Femur (tissue), 1 donor: ENCODE results near the gene PRKCQ.
"Not testable (repeated sequence)": the region's sequence is repeated elsewhere in the genome, so short reads cannot be mapped to it uniquely, and the experiment has no call there.

Experiments
- DNase-seq: peaks from one replicate; pipeline ENCODE4 v3.0.0-alpha.2; 2017

The PRKCQ gene

DNA sequence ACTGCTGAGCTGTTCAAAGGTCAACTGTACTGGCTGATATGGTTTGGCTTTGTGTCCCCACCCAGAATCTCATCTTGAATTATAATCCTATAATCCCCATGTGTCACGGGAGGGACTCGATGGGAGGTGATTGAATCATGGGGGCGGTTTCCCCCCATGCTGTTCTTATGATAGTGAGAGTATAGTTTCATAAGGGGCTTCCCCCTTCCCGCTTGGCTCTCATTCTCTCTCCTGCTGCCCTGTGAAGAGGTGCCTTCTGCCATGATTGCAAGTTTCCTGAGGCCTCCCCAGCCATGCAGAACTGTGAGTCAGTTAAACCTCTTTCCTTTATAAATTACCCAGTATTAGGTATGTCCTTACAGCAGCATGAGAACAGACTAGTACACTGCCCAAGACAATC is 140.2 kb downstream of the PRKCQ start:
- DNase-seq = not testable (repeated sequence)

DNA sequence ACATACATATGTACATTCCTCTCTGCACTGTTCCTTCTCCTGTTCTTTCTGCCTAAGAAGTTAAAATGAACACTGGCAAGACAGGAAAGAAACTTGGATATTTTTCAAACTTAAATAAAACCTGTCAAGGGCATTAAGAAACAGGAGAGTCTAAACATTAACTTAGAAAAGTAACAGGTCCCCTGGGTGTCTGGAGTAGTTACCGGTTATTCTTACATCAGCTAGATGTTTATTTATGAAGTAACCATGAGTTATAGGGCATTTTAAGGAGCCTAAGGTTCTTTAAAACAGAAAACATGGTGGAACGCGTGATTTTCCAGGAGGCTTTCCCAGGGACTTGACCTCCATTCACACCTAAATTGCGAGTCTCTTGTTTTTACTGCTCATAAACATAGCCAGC is 148.2 kb downstream of the PRKCQ start:
- DNase-seq = no peak

DNA sequence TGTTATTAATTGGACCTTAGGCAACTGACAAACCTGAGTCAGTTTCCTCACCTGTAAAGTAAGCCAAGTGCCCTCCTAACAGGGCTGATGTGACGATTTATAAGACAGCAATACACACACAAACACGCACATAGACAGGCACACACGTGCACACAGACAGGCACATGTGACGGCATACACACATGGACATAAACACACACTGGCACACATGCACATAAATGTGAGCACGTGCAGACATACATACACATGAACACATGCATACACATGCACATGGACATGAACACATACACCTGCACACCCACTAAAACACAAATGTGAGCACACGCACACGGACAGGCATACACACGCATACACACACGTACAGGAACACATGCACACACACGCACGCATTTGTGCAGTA is 148.9 kb downstream of the PRKCQ start:
- no peak for DNase-seq

DNA sequence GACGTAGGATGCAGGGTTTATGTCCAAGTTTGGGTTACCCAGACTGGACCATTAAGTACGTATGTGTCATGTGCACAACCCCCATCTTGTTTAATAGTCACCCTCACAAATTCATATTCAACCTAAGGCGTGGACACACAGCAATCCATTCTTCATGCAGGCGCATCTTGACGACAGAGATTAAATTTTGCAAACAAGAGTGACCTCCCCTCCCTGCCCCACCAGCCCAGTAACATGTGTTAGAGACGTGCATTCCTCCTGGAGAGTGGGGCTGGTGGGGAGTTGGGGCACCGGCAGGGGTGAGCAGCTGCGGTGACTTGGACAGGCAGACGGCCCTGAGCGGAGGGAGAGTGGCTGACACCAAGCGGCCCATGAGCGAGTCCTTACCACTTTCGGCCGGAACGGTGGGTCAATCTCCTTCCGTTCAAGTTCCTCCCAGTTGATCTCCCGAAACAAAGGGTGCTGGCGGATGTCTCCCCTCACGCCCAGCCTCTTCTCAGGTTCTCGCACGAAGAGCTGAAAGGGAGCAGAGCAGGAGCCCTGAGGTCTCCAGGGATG is 149.6 kb downstream of the PRKCQ start:
- no peak for DNase-seq

DNA sequence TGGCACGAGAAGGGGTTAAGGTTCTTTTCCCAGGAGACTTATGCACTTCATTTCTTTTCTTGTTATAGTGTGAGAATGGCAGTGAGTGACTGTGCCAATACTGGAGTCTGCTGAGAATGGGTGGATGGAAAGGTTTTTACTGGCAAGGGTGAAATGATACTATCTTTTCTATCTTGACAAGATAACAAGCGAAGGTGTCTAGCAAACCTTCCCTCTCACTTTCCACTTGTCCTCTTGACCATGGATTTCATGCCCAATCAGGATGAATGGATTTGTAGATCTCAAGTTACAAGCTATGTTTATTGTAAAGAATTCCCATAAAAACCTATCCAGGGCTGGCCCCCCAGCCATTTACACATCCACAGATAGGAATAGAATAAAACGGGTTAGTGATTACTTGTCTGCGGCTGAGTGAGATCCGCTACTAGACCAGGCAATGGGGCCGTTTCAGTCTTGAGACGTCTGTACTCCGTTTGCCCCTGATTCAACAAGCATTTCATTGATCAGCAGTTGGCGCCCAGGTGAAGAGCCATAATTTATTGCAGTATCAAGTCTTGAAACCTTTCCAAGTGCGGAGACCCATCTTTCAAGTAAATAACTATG is 152.6 kb downstream of the PRKCQ start:
- DNase-seq = no peak

DNA sequence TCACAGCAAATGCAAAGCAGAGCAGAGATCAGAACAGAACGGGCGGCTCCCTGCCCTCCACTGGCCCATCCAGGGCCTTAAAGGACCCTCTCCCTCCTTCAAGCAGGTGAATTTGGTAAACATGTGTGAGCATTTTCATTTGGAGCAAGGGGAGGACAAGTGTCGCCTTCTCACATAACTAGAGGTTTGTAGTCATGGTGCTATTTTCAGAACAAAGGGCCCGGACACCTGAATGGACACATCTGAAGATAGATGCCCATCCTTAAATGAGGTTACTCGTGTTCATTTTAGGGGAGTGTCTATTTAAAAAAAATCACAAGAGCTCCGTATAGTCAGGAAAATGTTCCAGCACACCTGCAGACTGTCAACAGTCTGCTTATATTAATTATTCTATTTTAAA is 153.8 kb downstream of the PRKCQ start:
- no peak for DNase-seq

DNA sequence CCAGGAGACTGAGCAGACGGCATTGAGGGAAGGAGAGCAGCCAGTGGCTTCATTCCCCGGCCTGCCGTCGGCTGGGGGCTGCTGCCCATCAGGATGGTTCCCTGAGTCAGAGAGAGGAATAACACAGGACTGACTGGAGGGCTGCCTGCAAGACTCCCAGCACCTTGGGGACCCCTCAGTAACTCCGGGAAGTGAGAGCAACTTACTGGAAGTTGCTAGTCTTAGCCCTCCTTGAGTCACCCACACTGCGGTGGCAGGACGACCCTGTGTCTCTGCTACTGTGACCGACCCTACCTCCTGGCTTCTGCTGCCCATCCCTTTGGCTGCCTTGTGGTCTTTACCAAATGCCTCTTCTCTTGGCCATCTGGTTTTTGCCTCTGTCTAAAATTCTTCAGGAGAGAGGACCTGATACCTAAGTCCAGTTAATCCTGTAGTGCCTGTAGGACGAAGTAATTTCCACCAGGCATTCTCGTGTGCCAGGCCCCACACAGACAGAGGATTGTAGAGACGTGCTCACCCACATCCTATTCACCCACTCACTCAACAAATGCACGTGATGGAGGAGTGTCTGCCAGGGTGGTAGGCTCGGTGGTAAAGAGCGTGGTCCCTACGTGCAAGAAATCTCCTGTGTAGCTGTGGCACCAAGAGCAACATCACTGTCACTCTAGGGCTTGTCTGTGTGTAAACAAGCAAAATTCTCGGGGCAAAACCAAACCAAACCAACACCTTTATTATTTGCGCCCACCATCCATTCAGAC is 156.5 kb downstream of the PRKCQ start:
- no peak for DNase-seq

DNA sequence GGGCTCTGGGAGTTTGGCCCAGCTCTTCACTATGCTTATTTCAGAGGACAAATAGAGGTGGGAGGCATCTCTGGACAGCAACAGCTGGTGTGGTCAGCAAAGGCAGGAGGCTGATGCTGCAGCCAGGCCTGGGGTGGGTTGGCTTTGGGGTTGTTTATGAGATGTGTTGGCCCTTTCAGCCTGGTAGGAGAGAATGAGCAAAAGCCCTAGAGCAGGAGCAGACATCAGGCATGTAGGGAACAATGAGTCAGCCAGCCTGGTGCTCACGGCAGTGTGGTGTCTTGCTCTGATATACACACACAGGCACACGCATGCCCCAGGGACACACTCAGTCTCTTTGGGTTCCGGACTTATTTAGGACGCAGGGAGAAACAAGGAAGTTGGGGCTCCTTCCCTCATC is 157.1 kb downstream of the PRKCQ start:
- DNase-seq = no peak

DNA sequence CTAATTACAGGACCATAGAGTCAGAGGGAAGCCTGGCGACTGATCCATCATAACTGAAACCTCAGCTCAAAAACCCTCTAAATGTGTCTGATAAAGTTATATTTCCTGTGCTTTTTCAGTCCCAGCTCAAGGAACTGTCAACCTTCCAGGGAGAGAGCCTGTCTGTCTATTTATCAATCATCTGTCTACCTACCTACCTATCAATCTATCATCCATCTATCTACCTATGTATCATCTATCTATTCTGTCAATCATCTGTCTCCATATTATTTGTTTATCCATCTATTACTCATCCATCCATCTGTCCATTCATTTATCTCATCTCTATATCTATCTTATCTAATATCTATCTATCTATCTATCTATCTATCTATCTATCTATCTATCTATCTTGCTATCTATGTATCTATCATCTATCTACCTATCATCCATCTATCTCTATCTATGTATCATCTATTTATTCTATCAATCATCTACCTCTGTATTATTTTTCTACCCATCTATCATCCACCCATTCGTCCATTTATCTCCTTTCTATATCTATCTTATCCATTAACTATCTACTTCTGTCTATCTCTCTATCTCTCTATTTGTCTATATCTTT is 161.4 kb downstream of the PRKCQ start:
- DNase-seq = no peak

DNA sequence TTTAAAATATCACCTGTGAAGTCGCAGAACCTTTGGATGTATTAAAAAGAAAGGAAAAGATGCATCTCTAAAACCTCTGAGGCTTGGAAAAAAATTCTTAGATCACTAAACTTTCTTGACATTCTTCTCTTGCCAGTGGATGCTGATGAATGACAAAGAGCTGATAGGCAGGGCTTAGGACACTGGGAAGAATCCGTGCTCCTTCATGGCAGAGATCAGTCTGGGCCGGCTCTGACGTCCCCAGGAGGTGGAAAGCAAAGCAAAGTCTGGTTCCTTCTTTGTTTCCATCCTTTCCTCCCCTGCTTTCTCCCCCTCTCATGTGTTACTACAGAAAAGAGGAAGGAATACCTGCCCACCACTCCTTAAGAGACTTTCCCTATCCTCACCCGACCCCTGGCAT is 161.9 kb downstream of the PRKCQ start:
- DNase-seq = no peak

DNA sequence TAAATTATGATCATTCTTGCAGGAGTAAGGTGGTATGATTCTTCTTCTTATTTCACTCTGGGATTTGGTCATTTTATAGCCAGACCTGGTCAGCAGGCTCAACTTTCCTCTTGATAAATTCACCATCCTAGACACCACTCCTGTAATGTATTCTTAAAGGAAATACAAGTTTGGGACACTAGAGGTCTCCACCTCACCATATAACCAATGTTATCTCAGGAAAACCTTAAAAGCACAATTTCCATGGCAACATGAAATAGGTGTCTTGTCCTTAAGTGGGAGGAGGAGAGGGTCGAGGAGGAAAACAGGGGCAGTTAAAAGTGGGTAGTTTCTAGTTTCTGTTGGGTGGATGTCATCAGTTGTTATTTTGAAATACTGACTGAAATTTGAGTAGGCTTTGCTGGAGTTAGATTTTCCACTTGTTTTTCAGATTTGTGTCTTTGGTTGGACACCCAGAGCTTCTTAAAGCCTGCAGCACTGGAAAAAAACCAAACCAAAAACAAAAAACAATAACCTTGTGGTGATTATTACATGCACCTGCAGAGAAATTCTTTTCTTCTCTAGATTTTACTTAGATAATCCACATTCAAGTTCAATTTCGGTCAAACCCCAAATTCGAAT is 163.1 kb downstream of the PRKCQ start:
- no peak for DNase-seq

DNA sequence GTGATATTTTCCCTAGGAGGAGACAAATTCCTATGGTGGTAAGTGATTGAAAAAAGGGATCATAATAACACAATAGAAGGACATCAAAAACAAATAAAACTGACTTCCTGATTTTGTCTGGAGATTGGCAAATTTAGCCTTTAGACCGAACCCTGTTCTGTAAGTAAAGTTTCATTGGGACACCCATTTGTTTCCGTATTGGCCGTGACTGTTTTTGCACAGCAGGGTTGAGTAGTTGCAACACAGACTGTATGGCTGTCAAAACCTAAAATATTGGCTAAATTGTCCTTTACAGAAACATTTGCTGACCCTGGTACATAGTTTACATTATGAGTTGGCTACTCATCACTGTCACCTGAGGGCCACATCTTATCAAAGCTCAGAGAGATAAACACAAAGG is 168.6 kb downstream of the PRKCQ start:
- no peak for DNase-seq

DNA sequence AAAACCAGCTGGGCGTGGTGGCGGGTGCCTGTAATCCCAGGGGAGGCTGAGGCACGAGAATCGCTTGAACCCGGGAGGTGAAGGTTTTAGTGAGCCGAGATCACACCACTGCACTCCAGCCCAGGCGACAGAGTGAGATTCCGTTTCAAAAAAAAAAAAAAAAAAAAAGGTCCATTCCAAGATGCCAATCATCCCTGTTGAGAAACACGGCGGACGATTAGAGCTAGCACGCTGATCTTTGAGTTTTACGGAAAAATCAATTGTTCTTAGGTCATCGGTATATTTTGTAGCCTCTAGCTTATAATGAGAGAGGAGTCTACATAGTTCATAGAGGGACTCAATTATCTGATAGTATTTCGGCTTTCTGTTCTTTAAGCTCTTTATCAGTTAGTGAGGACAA is 169.2 kb downstream of the PRKCQ start:
- DNase-seq = no peak

DNA sequence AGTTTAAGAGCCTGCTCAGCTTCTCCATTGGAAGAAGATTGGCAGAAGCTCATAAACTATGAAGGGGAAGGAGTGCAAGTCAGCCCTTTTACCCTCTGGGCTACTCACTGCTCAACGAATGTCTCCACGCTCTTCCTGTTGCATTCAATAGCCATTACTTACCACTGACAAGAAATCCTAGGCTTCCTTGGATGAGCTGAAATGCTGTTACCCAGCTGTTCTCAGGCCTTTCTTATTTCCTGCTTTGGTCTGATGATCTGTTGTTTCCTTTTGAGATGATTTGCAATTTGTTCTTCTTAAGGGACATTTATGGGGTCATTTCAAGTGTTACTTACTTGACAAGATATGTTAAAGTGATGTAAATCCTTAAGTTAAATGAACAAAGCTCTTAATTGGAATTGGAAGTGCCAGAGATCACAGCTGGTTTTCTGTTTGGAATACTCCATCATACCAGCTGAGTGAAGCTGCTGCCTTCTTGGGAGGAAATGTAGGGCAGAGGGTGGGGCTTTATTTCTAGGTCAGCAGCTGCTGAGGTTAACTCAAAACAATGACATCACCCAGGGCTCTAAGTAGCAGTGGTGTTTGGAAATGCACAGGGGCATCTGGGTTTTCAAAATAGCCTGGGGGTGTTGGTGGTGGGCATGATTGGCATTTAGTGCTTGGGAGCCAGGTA is 170.0 kb downstream of the PRKCQ start:
- peak; percentile 51 for DNase-seq

DNA sequence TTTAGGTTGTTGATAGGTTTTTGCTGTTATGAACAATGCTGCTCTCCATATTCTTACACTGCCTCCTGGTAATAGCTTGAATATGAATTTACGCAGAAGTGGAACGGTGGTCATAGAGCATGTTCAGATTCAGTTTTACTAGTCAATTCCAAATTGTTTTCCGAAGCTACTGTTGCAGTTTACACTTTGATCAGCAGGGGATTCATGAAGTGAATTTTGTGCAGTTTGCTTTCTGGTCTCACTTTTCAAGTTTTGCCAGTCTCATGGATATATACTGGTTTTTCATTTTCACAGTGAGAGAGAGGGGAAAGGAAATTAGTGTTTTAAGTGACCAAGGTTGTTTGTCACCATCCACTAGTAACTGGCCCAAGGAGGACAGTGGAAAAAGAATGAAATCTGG is 171.3 kb downstream of the PRKCQ start:
- DNase-seq = no peak

DNA sequence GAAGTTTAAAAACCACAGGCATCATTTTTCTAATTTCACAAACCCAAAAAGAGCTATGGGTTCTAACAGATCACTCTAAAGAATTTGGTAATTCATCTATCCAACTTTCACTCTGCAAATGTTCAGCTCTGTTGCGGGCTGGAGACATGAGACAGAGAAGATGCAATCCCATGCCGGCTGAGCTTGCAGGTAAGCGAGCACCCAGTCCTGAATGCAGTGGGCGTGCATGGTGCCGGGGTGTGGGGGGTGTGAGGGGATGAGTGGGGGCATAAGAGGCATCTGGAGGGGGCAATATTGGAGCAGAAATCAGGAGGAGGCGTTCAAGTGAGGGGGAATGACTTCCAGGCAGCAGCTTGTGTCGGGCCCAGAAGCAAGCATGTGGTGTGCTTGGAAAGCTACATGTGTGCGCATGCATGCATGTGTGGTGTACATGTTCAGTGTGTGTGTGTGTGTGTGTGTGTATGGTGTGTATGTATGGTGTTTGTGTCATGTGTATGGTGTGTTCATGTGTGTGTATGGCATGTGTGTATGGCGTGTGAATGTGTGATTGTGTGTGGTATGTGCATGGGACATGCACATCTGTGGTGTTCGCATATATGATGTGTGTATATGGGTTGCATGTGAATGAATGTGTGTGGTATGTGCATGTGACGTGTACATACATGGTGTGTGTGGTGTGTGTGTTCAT is 172.9 kb downstream of the PRKCQ start:
- no peak for DNase-seq

DNA sequence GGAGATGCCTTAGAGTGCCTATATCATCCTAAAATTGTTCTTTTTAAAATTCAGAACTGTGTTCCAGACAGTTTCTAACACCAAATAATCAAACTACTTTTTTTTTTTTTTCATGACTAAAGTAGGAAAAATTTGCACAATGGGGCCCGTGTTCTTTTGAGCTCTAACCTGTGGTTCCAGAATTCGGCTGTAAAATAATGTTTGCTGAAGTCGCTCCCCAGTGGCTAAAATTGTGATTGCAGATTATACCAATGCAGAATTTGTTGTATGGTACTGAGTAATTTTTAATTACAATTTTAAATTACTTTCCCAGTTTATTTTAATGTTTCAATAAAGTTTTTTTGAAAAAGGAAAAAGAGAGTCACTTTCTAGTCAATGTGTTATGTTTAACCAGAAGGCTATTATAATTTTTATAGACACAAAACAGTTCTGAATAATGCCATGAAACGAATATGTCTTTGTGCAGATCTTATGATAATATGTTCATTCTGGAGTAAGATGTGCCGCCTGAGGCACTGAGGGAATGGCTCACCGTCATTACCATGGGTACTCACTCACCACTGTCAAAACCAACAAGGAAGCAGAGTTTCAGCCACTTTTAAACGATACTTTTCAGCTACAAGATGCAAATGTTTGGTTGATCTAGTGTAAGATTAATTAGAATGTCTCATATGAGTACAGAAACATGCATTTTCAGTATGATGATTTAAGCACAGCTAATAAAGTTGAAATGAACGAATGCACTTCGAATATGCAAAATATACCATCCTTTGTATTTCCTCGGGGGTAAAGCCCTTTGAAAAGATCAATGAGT is 173.6 kb downstream of the PRKCQ start:
- no peak for DNase-seq

DNA sequence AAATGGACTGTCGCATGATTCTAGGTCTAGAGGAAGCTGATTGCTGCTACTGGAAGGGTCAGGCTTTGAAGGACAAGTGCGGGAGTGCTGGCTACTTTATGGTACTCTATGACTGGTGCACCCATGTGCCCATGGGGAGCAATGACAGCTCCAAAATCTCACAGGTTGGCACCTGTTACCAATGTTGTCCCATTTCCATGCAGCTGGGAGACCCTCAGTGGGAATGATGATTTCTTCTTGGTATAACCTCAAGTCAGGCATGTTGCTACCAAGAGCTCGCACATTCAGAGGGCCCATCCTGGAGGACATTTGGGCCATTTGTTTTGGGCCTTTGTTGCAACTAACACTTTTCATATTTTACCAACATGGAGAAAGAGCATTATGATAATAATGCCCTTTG is 174.4 kb downstream of the PRKCQ start:
- DNase-seq = no peak

DNA sequence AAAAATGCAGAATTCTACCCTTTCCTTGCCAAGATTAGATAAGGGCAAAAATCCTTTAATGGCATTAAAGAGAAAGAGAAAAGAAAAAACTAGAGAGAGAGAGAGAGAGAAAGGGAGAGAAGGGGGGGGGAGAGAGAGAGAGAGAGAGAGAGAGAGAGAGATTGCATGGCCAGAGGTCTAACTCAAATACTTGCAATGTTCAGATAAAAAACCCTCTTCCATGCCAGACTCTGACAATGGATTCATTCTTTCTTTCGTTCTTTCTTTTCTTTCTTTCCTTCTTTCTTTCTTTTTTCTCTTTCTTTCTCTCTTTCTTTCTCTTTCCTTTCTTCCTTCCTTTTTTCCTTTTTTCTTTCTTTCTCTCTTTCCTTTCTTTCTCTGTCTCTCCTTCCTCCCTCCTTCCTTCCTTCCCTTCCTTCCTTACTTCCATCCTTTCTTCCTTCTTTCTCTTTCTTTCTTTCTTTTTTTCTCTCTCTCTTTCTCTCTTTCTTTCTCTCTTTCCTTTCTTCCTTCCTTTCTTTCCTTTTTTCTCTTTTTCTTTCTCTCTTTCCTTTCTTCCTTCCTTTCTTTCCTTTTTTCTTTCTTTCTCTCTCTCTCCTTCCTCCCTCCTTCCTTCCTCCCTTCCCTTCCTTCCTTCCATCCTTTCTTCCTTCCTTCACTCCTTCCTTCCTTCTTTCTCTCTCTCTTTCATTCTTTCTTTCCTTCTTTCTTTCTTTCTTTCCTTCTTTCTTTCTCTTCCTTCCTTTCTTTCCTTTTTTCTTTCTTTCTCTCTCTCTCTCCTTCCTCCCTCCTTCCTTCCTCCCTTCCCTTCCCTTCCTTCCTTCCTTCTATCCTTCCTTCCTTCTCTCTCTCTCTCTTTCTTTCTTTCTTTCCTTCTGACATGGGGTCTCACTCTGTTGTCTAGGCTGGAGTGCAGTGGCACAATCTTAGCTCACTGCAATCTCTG is 175.7 kb downstream of the PRKCQ start:
- no peak for DNase-seq

DNA sequence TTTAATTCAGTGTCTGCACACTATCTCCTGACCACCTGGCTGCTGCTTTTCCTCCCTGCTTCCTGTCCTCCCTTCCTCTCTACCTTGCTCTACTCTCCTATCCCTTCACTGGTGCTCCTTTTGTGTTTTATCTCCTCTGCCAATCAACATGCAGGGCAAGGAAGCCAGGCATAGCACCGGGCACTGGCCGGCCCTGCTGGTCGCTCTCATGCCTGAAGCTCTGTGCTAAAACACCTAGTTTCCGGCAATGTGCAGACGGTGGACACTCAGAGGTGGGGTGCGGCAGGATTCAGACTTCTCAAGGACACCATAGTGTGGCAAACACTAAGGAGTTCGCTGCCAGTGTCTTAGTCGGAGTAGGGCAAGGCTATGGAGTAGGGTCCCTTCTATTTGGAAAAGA is 177.1 kb downstream of the PRKCQ start:
- no peak for DNase-seq

DNA sequence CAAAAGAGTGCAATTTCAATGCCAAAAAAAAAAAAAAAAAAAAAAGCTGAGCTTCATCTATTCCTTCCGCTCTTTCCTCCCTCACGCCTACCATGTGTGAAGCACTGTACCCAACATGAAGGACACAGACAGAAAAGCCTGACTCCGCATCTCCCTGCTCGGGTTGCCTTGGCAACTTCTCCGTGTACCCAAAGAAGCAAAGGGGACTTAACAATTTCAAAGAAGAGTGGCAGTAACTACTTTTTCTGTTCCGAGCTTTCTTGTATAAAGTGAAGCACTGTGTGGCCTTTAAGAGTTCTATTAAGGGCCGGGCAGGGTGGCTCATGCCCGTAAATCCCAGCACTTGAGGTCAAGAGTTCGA is 177.7 kb downstream of the PRKCQ start:
- DNase-seq = no peak
